Esophagus (tissue), 2 donors: ENCODE measurements around the gene FLYWCH1. TPM values are rescaled to one million over a fixed set of nuclear protein-coding genes. Genes with fewer than 3 reads are reported as not detected.
"Not testable (repeated sequence)": the region's sequence is repeated elsewhere in the genome, so short reads cannot be mapped to it uniquely, and the experiment has no call there.

Experiments
- H3K27ac ChIP-seq, 2 donors: one replicate each; pipeline ENCODE4 v1.5.1; 2013; ENCODE audit warnings: low read depth in 2 of 2, mild to moderate bottlenecking in 2 of 2, inconsistent platforms in 1 of 2, low read length in 1 of 2, moderate library complexity in 1 of 2
- H3K27me3 ChIP-seq, 2 donors: one replicate each; pipeline ENCODE4 v1.6.1; 2013; ENCODE audit warnings: low read length in 2 of 2, control low read depth in 1 of 2, mild to moderate bottlenecking in 1 of 2; ENCODE audit not compliant: insufficient read depth in 2 of 2, control insufficient read depth in 1 of 2
- H3K36me3 ChIP-seq, 2 donors: one replicate each; pipeline ENCODE4 v1.6.1; 2013; ENCODE audit warnings: low read length in 1 of 2; ENCODE audit not compliant: control insufficient read depth in 2 of 2, insufficient read depth in 2 of 2
- H3K4me1 ChIP-seq, 2 donors: one replicate each; pipeline ENCODE4 v1.6.1; 2013; ENCODE audit warnings: low read length in 1 of 2; ENCODE audit not compliant: control insufficient read depth in 2 of 2, insufficient read depth in 2 of 2
- H3K4me3 ChIP-seq, 2 donors: one replicate each; pipeline ENCODE4 v1.5.1; 2013; ENCODE audit warnings: low read length in 2 of 2, mild to moderate bottlenecking in 2 of 2, low read depth in 1 of 2, moderate library complexity in 1 of 2
- H3K9me3 ChIP-seq, 2 donors: one replicate each; pipeline ENCODE4 v1.6.1; 2013; ENCODE audit warnings: mild to moderate bottlenecking in 2 of 2, low read depth in 1 of 2, low read length in 1 of 2, moderate library complexity in 1 of 2; ENCODE audit not compliant: control insufficient read depth in 2 of 2, insufficient read depth in 1 of 2
- WGBS, 2 donors: extraction: QIAGEN DNeasy Blood & Tissue Kit; methylation state at CpG; one replicate each; pipeline ENCODE4 v1.1.7; 2013; 5-methylcytosine and 5-hydroxymethylcytosine counted together
- polyA plus RNA-seq, 2 donors: library from polyadenylated mRNA; stranded (reverse); fragments of 200-250 nt; gene quantifications; one replicate each; pipeline ENCODE4 v1.2.3, GENCODE V29; 2013
- donor health status: healthy with polysubstance abuse.
- donor health status: Bipolar disorder and iron deficiency.

The FLYWCH1 gene
- polyA plus RNA-seq, 2 donors: 12.9 to 20.2 TPM

- not testable (repeated sequence) for H3K27ac ChIP-seq
- 16 to 17% methylated on average over 15 to 17 of the region's 17 CpGs for WGBS, 2 donors
Measured at GRCh38 chr16:2907084-2907753, 4.5 kb upstream of the FLYWCH1 start.

GRCh38 chr16:2910441-2910969 lies 1.2 kb upstream of the FLYWCH1 start:
- Histone ChIP-seq H3K27ac (no peak overlapping the region), H3K36me3 (peaks cover 2 to 4% of the 10 kb centered on the region in 2 donors), H3K9me3 (no peaks in the 10 kb centered on the region), H3K27me3 (no peaks in the 10 kb centered on the region), H3K4me1 (peaks cover 0 to 6% of the 10 kb centered on the region in 2 donors), H3K4me3 (no peak overlapping the region)
- WGBS, 2 donors: 55 to 68% methylated on average over 5 of the region's 5 CpGs

More at GRCh38 chr16:2907084-2907753, 4.5 kb upstream of the FLYWCH1 start:
- not testable (repeated sequence) for H3K36me3 ChIP-seq, H3K4me1 ChIP-seq, H3K9me3 ChIP-seq, H3K4me3 ChIP-seq, H3K27me3 ChIP-seq

GRCh38 chr16:2912330-2913199 lies 834 bp downstream of the FLYWCH1 start:
- peaks cover 0 to 6% of the 10 kb centered on the region in 2 donors for H3K4me1 ChIP-seq
- H3K36me3 ChIP-seq: peaks cover 2 to 4% of the 10 kb centered on the region in 2 donors
- no peaks in the 10 kb centered on the region for H3K9me3 ChIP-seq
- H3K27me3 ChIP-seq: no peaks in the 10 kb centered on the region
- peak overlapping the region; percentile 82 to 89 for H3K27ac ChIP-seq
- H3K4me3 ChIP-seq: peak overlapping the region; percentile 61 to 73
- 4% methylated on average over 39 of the region's 39 CpGs for WGBS, 2 donors

GRCh38 chr16:2913603-2914002 lies 1.9 kb downstream of the FLYWCH1 start:
- no peaks in the 10 kb centered on the region for H3K27me3 ChIP-seq
- WGBS, 2 donors: 81 to 87% methylated on average over 7 of the region's 7 CpGs
- peaks cover 2 to 4% of the 10 kb centered on the region in 2 donors for H3K36me3 ChIP-seq
- no peak overlapping the region for H3K4me3 ChIP-seq
- H3K4me1 ChIP-seq: peaks cover 0 to 6% of the 10 kb centered on the region in 2 donors
- H3K9me3 ChIP-seq: no peaks in the 10 kb centered on the region
- no peak overlapping the region for H3K27ac ChIP-seq

DNA sequence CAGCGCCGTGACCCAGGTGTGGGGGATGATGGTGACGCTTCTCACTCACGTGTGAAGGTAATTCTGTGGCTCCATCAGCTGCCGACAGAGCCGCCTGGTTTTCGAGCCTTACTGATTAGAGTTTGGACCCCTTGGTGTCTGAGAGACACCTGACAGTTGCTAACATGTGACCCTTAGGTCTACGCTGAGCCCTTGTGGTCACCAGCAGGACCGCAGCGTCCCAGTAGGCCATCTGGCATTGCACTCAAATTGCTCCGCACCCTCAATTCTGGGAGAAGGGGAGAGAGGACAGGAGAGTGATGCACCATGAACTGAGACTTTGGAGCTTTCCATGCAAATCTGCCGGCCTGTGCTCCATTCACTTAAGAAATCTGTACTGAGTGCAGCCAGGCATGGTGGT lies 2.5 kb downstream of the FLYWCH1 start:
- Histone ChIP-seq H3K4me3 (no peak overlapping the region), H3K27me3 (no peaks in the 10 kb centered on the region), H3K4me1 (peaks cover 0 to 6% of the 10 kb centered on the region in 2 donors), H3K36me3 (peaks cover 2 to 4% of the 10 kb centered on the region in 2 donors), H3K27ac (no peak overlapping the region), H3K9me3 (no peaks in the 10 kb centered on the region)
- WGBS, 2 donors: 88 to 92% methylated on average over 12 of the region's 12 CpGs

DNA sequence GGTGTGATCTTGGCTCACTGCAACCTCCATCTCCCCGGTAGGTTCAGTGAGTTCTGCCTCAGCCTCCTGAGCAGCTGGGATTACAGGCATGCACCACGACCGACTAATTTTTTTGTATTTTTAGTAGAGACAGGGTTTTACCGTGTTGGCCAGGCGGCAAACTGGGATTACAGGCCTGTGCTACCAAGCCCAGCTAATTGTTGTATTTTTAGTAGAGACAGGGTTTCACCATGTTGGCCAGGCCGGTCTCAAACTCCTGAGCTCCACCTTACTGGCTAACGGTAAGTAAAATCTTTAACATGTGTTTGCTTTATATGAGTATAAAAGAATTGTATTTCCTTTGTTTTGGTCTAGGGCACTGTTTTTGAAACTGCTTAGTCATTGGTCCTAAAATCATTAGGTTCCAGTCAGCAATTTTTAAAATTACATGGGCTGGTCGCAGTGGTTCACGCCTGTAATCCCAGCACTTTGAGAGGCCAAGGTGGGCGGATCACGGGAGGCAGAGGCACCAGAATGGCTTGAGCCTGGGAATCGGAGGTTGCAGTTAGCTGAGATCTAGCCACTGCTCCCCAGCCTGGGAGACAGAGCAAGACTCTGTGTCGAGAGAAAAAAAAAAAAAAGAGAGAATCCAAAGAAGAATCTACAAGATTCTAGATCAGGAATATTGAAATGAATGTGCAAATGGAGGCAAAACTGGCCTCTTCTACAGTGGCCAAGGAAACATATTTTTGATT lies 3.6 kb downstream of the FLYWCH1 start:
- Histone ChIP-seq H3K27me3 (no peaks in the 10 kb centered on the region), H3K27ac (peak overlapping the region; percentile 39 to 88), H3K36me3 (peaks cover 2 to 4% of the 10 kb centered on the region in 2 donors), H3K9me3 (no peaks in the 10 kb centered on the region), H3K4me1 (peaks cover 0 to 6% of the 10 kb centered on the region in 2 donors), H3K4me3 (no peak overlapping the region)
- WGBS, 2 donors: 57 to 65% methylated on average over 13 of the region's 13 CpGs

- Histone ChIP-seq H3K36me3 (no peaks in the 10 kb centered on the region), H3K4me1 (peaks cover 0 to 4% of the 10 kb centered on the region in 2 donors), H3K4me3 (no peak overlapping the region), H3K27me3 (no peaks in the 10 kb centered on the region), H3K27ac (peak overlapping the region; percentile 73 to 78), H3K9me3 (no peaks in the 10 kb centered on the region)
- WGBS, 2 donors: 9 to 10% methylated on average over 13 of the region's 13 CpGs
Measured at GRCh38 chr16:2919511-2920255, 8.0 kb downstream of the FLYWCH1 start.

DNA sequence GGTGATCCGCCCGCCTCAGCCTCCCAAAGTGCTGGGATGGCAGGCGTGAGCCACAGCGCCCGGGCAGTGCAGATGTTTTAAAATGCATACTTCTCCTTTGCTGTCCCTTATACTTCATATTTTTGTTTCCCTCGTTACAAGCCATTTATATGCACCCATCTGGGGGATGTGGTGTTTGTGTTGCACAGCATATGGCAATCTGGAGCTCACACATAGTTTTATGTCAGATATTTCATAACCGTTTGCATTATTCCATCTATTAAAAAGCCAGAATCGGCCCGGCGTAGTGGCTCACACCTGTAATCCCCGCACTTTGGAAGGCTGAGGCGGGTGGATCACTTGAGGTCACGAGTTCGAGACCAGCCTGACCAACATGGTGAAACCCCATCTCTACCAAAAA lies 11.8 kb downstream of the FLYWCH1 start:
- WGBS, 2 donors: 95% methylated on average over 14 of the region's 14 CpGs

More for the DNA sequence above, 11.8 kb downstream of the FLYWCH1 start:
- Histone ChIP-seq H3K9me3 (no peaks in the 10 kb centered on the region), H3K36me3 (no peaks in the 10 kb centered on the region), H3K4me1 (peaks cover 0 to 9% of the 10 kb centered on the region in 2 donors), H3K27ac (no peak overlapping the region), H3K4me3 (no peak overlapping the region), H3K27me3 (no peaks in the 10 kb centered on the region)
